ENCODE measurements around the gene GNPTG.

GNPTG gene

DNA sequence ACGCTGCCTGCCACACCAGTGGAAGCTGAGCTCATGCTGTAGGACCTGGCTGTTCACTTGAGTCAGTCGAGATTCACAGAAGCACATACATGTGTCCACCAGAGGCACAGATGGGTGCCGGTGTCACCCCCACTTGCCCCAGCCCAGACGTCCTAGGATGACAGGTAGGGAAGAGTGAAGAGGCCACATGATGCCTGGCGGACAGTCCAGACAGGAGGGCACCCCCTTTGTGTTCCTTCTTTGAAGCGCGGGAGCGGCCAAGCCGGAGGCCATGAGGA lies 33.5 kb upstream of the GNPTG start:
- Histone ChIP-seq H4K91ac (ENCODE audit: low read depth, low read length) (no peak overlapping the region), H3K9me3 (ENCODE audit: insufficient read depth, low read depth, low read length) (peaks cover 4% of the 10 kb centered on the region), H2BK5ac (ENCODE audit: low read depth, low read length, poor library complexity) (no peak overlapping the region), H4K12ac (ENCODE audit: low read depth, low read length) (no peak overlapping the region), H2AFZ (ENCODE audit: insufficient read depth, low read length, poor library complexity) (no peak overlapping the region), H2AK5ac (ENCODE audit: low read length) (no peak overlapping the region), H2BK12ac (ENCODE audit: low read length) (no peak overlapping the region), H3K23ac (ENCODE audit: low read length) (no peak overlapping the region), H3K14ac (ENCODE audit: low read length) (no peak overlapping the region), H3K9ac (ENCODE audit: low read length) (no peak overlapping the region), H4K8ac (ENCODE audit: low read depth, low read length) (no peak overlapping the region), H3K27me3 (ENCODE audit: insufficient read depth, low read length) (no peaks in the 10 kb centered on the region), H3K27ac (ENCODE audit: low read depth, low read length) (no peak overlapping the region), H3K36me3 (ENCODE audit: control insufficient read depth in 1 of 2, insufficient read depth in 2 of 2, low read length in 2 of 2) (peaks cover 89 to 90% of the 10 kb centered on the region in 2 experiments), H3K18ac (ENCODE audit: low read length) (no peak overlapping the region), H3K4me3 (ENCODE audit: low read depth, low read length) (no peak overlapping the region), H3K4me2 (ENCODE audit: low read length) (no peak overlapping the region), H3K79me1 (ENCODE audit: low read length) (no peaks in the 10 kb centered on the region), H3K4me1 (ENCODE audit: control insufficient read depth in 1 of 2, insufficient read depth in 2 of 2, low read length in 2 of 2) (no peaks in the 10 kb centered on the region), H3K79me2 (ENCODE audit: control insufficient read depth, insufficient read depth, low read length, poor library complexity) (peaks cover 9% of the 10 kb centered on the region), H2BK120ac (ENCODE audit: insufficient read depth, low read length, poor library complexity) (no peak overlapping the region), H3K4ac (ENCODE audit: low read depth, low read length) (no peak overlapping the region)
- no peak for DNase-seq
- no CpG with 5 or more reads among the region's 9 CpGs for WGBS (ENCODE audit: extremely low coverage, insufficient coverage, insufficient read length)

DNA sequence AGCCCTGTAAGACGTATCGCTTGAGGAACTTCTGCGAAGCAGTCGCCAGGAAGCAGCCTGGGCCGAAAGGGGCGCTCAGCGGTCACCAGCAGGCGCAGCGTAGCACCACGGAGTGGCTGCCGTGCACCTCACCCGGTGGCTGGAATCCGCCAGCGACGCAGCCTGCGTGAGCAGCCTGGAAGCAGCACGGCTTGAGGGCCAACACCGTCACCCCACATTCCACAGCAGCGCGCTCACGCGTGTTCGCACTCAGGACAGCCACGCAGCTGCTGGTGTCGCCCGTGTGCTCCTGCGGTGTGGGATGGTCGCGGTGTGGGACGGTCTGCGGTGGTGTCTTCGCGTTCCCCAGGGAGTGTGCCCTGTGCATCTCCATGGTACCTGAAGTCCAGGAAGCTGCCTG lies 32.7 kb upstream of the GNPTG start:
- Histone ChIP-seq H4K12ac (ENCODE audit: low read depth, low read length) (no peak overlapping the region), H3K4ac (ENCODE audit: low read depth, low read length) (no peak overlapping the region), H2AK5ac (ENCODE audit: low read length) (no peak overlapping the region), H3K27ac (ENCODE audit: low read depth, low read length) (no peak overlapping the region), H3K79me1 (ENCODE audit: low read length) (no peaks in the 10 kb centered on the region), H3K27me3 (ENCODE audit: insufficient read depth, low read length) (no peaks in the 10 kb centered on the region), H2BK5ac (ENCODE audit: low read depth, low read length, poor library complexity) (no peak overlapping the region), H3K36me3 (ENCODE audit: control insufficient read depth in 1 of 2, insufficient read depth in 2 of 2, low read length in 2 of 2) (peaks cover 90 to 91% of the 10 kb centered on the region in 2 experiments), H2BK120ac (ENCODE audit: insufficient read depth, low read length, poor library complexity) (no peak overlapping the region), H4K8ac (ENCODE audit: low read depth, low read length) (no peak overlapping the region), H3K4me2 (ENCODE audit: low read length) (no peak overlapping the region), H2BK12ac (ENCODE audit: low read length) (no peak overlapping the region), H3K9ac (ENCODE audit: low read length) (no peak overlapping the region), H4K91ac (ENCODE audit: low read depth, low read length) (no peak overlapping the region), H2AFZ (ENCODE audit: insufficient read depth, low read length, poor library complexity) (no peak overlapping the region), H3K14ac (ENCODE audit: low read length) (no peak overlapping the region), H3K4me3 (ENCODE audit: low read depth, low read length) (no peak overlapping the region), H3K9me3 (ENCODE audit: insufficient read depth, low read depth, low read length) (peaks cover 4% of the 10 kb centered on the region), H3K4me1 (ENCODE audit: control insufficient read depth in 1 of 2, insufficient read depth in 2 of 2, low read length in 2 of 2) (no peaks in the 10 kb centered on the region), H3K79me2 (ENCODE audit: control insufficient read depth, insufficient read depth, low read length, poor library complexity) (peaks cover 2% of the 10 kb centered on the region), H3K23ac (ENCODE audit: low read length) (no peak overlapping the region), H3K18ac (ENCODE audit: low read length) (no peak overlapping the region)
- DNase-seq: no peak
- WGBS (ENCODE audit: extremely low coverage, insufficient coverage, insufficient read length): no CpG with 5 or more reads among the region's 33 CpGs

DNA sequence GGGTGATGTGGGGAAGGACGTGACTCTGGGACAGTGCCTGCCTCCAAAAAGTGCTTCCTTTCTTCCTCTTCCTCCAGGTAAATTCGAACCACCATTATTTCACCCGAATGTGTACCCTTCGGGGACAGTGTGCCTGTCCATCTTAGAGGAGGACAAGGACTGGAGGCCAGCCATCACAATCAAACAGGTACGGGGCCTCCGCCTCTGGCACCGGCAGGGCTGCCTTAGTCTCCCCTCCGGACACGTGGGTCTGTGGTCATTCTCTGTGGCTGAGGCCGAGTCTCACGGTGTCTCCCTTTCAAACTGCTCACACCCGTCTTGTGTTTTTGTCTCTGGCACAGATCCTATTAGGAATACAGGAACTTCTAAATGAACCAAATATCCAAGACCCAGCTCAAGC lies 31.6 kb upstream of the GNPTG start:
- no peak overlapping the region for H3K14ac ChIP-seq (ENCODE audit: low read length)
- H2BK5ac ChIP-seq (ENCODE audit: low read depth, low read length, poor library complexity): no peak overlapping the region
- no peaks in the 10 kb centered on the region for H3K79me2 ChIP-seq (ENCODE audit: control insufficient read depth, insufficient read depth, low read length, poor library complexity)
- no CpG with 5 or more reads among the region's 12 CpGs for WGBS (ENCODE audit: extremely low coverage, insufficient coverage, insufficient read length)
- H3K27ac ChIP-seq (ENCODE audit: low read depth, low read length): no peak overlapping the region
- H4K12ac ChIP-seq (ENCODE audit: low read depth, low read length): no peak overlapping the region
- no peak overlapping the region for H4K91ac ChIP-seq (ENCODE audit: low read depth, low read length)
- H3K9me3 ChIP-seq (ENCODE audit: insufficient read depth, low read depth, low read length): peaks cover 4% of the 10 kb centered on the region
- DNase-seq: no peak
- no peak overlapping the region for H3K4me2 ChIP-seq (ENCODE audit: low read length)
- H3K23ac ChIP-seq (ENCODE audit: low read length): no peak overlapping the region
- no peaks in the 10 kb centered on the region for H3K79me1 ChIP-seq (ENCODE audit: low read length)
- no peak overlapping the region for H3K18ac ChIP-seq (ENCODE audit: low read length)
- no peak overlapping the region for H2BK120ac ChIP-seq (ENCODE audit: insufficient read depth, low read length, poor library complexity)
- no peak overlapping the region for H3K9ac ChIP-seq (ENCODE audit: low read length)
- H2BK12ac ChIP-seq (ENCODE audit: low read length): no peak overlapping the region
- peaks cover 90 to 91% of the 10 kb centered on the region in 2 experiments for H3K36me3 ChIP-seq (ENCODE audit: control insufficient read depth in 1 of 2, insufficient read depth in 2 of 2, low read length in 2 of 2)
- H4K8ac ChIP-seq (ENCODE audit: low read depth, low read length): no peak overlapping the region
- H2AK5ac ChIP-seq (ENCODE audit: low read length): no peak overlapping the region
- H3K4ac ChIP-seq (ENCODE audit: low read depth, low read length): no peak overlapping the region
- H3K4me1 ChIP-seq (ENCODE audit: control insufficient read depth in 1 of 2, insufficient read depth in 2 of 2, low read length in 2 of 2): no peaks in the 10 kb centered on the region
- H3K27me3 ChIP-seq (ENCODE audit: insufficient read depth, low read length): no peaks in the 10 kb centered on the region
- no peak overlapping the region for H3K4me3 ChIP-seq (ENCODE audit: low read depth, low read length)
- no peak overlapping the region for H2AFZ ChIP-seq (ENCODE audit: insufficient read depth, low read length, poor library complexity)

DNA sequence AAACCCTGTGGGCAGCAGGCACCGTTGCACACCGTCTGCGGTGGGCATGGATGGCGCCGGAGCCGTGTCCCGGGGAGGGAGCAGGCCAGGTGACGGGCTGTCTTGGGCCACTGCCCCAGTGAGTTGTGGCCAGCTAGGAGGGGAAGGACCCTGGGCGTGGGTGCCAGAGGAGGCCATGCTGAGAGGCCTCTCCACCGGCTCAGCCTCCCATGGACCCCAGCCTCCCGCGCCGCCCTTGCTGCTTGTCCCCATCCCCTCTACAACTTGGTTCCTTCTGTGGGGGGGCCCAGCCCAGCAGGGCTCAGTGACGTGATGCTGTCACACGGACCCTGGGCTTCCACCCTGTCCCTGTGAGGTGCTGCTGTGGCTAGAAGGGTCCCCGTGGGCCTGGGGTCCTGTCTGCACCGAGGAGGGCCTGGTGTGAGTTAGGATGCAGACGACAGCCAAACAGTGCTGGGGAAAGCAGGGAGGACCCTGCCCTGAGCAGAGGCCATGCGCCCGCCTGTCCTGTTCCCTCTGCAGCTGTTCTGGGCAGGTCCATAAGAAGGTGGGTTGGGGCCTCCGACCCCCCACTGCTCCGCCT lies 31.0 kb upstream of the GNPTG start:
- no CpG with 5 or more reads among the region's 22 CpGs for WGBS (ENCODE audit: extremely low coverage, insufficient coverage, insufficient read length)
- no peak overlapping the region for H3K23ac ChIP-seq (ENCODE audit: low read length)

More for the DNA sequence above, 31.0 kb upstream of the GNPTG start:
- H4K91ac ChIP-seq (ENCODE audit: low read depth, low read length): no peak overlapping the region
- H3K18ac ChIP-seq (ENCODE audit: low read length): no peak overlapping the region
- no peak for DNase-seq
- H4K8ac ChIP-seq (ENCODE audit: low read depth, low read length): no peak overlapping the region
- H3K36me3 ChIP-seq (ENCODE audit: control insufficient read depth in 1 of 2, insufficient read depth in 2 of 2, low read length in 2 of 2): peaks cover 90 to 91% of the 10 kb centered on the region in 2 experiments
- no peak overlapping the region for H3K27ac ChIP-seq (ENCODE audit: low read depth, low read length)
- H2BK120ac ChIP-seq (ENCODE audit: insufficient read depth, low read length, poor library complexity): no peak overlapping the region
- no peak overlapping the region for H4K12ac ChIP-seq (ENCODE audit: low read depth, low read length)
- H2BK5ac ChIP-seq (ENCODE audit: low read depth, low read length, poor library complexity): no peak overlapping the region
- no peaks in the 10 kb centered on the region for H3K79me2 ChIP-seq (ENCODE audit: control insufficient read depth, insufficient read depth, low read length, poor library complexity)
- no peaks in the 10 kb centered on the region for H3K4me1 ChIP-seq (ENCODE audit: control insufficient read depth in 1 of 2, insufficient read depth in 2 of 2, low read length in 2 of 2)
- H3K9ac ChIP-seq (ENCODE audit: low read length): no peak overlapping the region
- H3K9me3 ChIP-seq (ENCODE audit: insufficient read depth, low read depth, low read length): peaks cover 4% of the 10 kb centered on the region
- H3K4me2 ChIP-seq (ENCODE audit: low read length): no peak overlapping the region
- no peak overlapping the region for H2BK12ac ChIP-seq (ENCODE audit: low read length)
- H3K27me3 ChIP-seq (ENCODE audit: insufficient read depth, low read length): no peaks in the 10 kb centered on the region
- H3K14ac ChIP-seq (ENCODE audit: low read length): no peak overlapping the region
- H2AK5ac ChIP-seq (ENCODE audit: low read length): no peak overlapping the region
- no peak overlapping the region for H3K4ac ChIP-seq (ENCODE audit: low read depth, low read length)
- H3K4me3 ChIP-seq (ENCODE audit: low read depth, low read length): no peak overlapping the region
- no peak overlapping the region for H2AFZ ChIP-seq (ENCODE audit: insufficient read depth, low read length, poor library complexity)
- no peaks in the 10 kb centered on the region for H3K79me1 ChIP-seq (ENCODE audit: low read length)
